NCI-H774 (cell line): ENCODE data around the gene LAMB3.

Experiments
- DNase-seq: peaks from one replicate; lab custom pipeline; 2025; lab: John Stamatoyannopoulos, UW

LAMB3 gene

DNA sequence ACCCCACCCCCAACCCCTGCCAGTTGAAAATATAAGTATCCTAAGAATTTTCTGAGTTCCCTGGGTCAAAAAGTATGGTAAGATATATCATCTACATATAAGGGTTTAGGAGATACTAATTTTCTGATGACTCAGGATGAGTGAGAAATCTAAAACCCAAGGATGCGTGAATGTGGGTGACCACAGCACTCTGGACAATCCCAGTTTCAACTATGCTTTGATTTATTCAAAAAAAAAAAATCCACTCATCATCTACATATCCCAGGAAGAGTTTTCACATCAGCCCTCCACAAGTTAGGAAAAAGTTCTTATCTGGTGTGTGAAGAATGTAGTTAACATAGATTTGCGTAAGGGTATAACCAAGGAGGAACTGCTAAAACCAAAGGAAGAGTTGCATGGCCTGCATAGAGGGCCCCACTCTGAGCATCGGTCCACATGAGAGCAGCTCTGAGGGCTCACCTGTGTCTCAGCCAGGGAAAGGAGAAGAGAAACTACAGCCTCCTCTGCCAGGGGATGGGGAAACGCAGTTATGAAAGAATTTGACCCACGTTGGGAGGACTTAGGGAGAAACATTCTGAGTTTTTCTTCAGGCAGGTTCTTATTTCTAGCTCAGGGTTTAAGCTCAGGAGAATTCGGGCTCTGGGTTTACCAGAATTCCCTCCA, 18.8 kb downstream of the LAMB3 start:
- DNase-seq: no peak

DNA sequence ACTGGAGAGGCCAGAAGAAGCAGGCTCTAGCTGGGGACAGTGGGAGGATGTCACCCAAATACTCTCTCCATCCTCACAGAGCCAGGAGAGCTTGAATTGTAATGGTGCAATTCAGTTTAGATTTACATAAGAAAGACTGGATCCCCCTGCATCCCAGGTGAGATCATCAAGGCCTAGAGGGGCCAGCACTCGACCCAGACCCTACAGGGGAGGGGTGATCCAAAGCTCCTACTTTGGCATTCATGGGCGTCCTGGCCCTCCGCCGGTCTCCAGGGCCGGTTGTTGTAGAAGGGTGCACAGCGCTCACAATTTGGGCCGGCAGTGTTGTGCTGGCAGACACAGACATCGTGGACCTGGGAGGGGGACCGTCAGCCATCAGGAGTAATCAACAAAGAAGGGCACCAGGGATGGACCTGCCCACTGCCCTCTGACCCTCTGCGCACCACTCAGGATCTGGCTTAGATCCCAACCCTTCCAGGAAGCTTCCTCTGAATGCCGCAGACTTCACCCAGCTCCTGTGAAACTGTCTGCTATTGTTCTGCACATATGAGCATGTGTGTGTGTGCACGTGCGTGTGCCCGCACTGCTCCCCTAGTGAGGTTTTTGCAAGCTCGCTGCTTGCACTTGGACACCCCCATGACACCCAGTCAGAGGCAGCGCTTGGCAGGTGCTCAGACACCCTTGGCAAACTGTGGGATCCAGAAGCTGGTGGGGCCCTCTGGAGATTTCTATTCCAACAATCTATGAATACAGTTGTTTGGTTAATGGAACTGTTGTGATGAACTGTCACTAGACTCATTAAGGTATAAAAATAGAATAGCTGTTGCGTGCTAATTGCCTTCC, 21.6 kb downstream of the LAMB3 start:
- DNase-seq: no peak

DNA sequence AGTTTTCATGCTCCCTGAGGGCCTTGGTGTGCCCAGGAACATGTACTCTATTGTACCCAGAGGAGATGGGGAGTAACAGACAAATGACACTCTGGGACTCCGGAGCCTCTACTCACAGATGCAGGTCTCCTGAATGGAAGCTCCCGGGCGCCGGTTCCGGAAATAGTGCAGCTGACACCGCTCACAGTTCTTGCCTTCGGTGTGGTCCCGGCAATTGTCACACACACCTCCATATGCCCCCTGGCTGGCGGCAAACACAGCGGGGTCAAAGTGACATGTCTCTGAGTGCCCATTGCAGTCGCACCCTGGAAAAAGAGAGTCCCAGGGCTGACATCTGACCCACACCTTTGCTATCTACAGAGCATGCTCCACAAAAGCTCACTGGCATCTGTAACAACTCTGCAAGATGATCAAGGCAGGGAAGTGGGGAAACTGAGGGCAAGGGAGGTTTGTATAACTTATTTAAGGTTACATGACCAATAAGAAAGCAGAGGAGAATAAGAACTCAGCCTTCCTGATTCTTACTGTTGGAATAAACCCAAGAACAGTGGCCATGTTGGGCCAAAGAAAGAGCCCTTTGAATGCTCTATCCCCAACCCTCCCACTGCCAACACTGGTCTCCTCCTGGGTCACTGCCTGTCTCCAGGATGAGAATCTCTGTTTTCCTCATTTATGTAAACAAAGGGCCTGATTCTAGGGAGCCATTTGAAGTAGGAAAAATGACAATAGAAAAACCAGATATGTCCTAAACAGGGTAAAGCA, 22.4 kb downstream of the LAMB3 start:
- no peak for DNase-seq

DNA sequence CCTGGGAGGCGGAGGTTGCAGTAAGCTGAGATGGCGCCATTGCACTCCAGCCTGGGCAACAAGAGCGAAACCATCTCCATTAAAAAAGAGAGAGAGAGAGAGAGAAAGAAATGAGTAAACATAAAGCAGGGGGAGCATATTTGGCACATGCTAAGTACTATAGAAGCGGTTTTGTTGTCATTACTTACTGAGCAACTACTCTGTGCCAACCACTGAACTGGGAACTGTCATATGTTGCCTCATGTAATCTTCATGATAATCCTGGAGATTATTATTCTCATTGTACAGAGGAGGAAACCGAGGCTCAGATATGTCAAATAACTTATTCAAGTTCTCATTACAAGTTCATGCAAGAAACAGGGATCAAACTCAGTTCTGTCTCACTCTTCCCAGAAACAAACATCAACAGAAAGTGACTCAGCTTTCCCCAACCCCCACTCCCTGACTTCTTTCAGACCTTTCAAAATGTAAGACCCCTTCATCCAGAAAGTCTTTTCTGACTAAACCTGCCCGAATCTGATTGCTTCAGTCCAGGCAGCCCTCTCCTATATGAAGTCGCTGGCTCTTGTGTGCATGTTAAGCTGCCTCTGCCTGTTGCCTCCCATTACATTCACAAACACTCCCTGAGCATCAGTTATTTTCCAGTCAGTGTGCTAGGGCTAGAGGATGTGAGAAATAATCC, 23.5 kb downstream of the LAMB3 start:
- no peak for DNase-seq

DNA sequence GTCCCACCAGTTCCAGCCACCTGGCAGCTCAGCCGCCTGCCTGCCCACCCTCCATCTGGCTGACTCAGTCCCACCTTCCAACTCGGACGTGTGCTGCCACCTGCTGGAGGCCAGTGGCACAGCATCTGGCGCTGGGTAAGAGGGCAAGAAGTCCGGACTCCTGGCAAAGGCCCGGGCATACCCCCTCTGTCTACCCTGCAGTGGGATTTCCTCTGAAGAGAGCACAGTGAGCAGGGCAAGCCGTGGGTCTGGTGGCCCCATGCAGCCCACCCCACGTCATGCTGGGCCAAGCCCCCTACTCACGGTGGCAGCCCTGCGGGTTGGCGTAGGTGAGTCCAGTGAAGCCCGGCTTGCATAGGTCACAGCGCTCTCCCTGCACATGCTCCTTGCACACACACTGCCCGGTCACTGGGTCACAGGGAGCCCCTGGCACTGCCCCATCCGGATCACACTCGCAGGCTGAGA, 24.5 kb downstream of the LAMB3 start:
- DNase-seq: peak; percentile 75

DNA sequence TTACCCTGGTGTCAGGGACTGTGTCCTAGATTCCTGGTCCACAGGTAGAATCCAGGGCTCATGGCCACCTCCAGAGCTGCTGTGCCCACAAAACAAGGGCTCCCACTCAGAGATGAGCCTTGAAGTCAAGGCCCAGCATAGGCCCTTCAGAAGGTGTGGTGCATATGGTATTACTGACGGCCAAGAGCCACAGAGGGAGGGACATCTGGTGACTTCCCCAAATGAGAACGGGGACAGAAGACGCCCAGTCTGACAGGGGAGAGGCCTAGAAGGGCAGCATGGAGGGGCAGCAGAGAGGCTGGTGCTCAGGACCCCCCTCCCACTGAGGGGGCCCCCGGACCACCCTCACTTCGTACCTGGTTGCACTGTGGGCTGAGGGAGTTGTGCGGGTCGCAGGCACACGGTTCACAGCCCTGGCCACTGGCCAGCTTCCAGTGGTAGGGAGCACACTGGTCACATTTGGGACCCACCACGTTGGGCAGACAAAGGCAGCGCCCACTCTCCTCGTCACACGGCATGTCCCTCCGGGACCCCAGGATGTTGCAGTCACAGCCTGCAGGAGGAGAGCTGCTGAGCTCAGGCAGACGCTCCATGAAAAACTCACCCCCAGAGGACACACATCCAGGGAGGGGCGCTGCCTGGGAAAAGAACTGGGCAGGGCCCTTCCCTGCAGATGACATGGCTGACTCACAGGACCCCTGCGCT, 25.0 kb downstream of the LAMB3 start:
- no peak for DNase-seq

DNA sequence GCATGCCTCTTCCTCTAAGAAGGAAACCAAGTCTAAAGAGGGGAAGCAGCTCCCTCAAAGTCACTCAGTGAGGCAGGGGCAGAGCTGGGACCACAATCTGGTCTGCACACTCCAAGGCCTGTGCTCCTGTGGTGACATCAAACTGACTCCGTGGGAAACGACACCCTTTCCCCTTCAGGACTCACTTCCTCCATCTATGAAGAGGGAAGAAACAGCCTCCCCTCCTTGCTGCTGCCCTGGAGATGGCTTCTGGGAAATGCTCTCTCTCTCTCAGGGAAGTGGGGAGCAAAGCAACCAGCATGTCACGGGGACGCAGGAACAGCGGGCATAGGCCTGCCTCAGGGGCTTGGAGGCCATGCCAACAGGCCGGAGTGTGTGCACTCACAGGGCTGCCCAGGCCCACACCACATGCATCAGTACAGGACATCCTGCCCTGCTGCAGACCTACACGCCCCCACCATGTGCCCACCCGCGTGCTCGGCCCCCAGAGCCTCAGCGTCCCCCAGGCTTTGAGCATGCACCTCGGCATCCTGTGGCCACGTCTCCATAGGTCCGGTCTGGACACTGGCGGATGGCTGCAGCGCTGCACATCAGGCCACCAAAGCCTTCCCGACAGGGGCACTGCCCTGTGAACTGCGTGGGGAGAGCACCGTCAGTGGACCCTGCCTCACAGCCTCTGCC, 25.7 kb downstream of the LAMB3 start:
- no peak for DNase-seq

DNA sequence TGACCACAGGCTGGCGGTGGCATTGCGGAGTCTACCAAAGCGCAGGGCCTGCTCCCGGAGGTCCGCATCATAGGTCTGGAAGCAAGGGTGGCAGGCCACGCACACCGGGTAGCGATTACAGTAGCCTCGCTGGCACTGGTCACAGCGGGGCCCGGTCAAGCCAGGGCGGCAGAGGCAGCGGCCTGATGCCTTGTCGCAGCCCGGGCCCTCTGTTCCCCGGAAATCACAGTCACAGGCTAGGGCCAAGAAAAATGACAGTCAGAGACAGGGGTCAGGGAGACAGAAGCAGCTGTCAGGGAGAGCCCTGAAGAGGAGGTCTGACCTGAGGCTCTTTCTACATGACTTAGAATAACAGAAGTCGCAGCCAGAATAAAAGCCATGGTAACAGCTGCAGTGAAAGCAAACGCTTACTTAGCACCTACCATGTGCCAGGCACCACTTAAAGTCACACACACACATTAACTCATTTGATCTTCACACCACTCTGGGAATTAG, 26.4 kb downstream of the LAMB3 start:
- DNase-seq: no peak

DNA sequence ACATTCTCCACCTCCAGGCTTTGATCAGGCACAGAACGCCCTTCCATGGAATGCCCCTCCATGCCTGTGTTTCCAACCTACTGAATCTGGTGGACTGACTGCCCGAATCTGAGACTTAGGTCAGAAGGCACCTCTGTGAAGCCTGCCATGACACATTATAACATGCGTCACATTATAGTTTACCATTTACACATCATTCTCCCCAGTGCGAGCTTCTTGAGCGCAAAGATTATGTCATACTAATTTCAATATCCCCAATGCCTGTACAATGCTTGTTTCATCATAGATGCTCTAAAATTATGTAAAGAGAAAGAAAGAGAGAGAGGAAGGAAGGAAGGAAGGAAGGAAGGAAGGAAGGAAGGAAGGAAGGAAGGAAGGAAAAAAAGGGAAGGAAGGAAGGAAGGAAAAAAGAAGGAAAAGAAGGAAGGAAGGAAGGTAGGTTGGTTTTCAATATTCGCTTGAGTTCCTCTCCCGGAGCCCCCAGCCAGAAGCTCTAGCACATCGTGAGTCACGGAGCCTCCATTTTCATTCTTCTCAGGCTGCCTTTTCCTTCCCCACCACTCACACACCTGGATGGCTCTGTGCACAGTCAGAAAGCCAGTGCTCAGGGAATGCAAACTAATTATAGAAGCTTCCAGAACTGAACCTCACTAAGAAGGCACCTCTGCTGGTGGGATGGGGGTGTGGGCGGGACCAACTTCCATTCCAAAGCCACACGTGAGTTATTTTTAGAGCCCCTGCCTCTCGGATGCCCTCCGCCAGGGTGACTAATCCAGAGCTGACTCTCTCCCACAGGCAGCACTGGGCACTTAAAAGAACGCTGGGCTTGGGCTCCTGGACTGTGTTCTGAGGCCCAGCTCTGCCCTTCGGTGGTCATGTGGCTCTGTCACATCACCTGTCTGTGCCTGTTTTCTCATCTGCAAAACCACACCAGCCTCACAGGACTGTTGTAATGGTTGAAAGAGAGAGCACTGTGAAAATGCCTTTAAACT, 27.4 kb downstream of the LAMB3 start:
- DNase-seq: no peak

DNA sequence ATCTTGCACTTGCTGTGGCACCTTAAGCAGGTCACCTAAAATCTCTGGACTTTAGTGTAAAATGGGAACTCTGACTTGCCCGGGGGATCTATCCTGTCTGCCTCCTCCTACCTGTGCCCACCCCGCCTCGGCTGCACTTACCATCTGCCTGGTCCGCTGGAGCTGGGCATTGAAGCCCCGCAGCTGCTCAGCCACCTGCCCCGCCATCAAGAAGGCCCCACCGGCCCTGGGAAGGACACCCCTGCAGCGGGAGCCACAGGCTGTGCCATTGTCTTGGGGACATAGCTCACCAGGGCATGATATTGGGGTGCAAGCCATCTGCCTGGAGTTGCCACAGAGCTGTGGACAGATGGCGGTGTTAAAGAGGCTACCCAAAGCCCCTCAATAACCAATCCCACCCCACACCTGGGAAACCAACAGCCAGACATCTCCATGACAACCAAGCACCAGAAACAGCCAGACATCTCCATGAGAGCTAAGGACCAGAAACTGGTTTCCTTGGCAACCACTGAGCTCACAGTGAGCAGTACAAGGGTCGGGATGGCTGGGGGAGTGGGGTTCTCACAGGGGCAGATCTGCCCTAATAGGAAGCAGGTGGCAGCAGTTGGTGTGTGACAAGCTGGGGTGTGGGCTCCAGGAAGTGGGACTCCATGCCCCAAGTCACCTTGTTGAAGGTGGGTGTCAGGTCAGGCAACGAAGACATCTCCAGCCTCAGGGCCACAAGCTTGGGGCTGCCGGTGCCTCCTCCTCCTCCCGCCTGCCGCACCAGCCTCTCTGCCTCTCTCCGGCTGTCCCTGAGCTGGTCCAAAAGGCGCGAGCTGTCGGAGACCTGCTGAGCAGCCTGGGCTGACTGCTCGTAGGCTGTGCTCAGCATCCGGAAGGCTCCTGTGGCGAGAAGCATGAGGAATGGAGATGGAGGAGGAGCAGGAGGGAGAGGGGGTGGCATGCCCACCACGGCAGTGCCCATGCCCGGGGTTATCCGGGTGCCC, 29.1 kb downstream of the LAMB3 start:
- no peak for DNase-seq

DNA sequence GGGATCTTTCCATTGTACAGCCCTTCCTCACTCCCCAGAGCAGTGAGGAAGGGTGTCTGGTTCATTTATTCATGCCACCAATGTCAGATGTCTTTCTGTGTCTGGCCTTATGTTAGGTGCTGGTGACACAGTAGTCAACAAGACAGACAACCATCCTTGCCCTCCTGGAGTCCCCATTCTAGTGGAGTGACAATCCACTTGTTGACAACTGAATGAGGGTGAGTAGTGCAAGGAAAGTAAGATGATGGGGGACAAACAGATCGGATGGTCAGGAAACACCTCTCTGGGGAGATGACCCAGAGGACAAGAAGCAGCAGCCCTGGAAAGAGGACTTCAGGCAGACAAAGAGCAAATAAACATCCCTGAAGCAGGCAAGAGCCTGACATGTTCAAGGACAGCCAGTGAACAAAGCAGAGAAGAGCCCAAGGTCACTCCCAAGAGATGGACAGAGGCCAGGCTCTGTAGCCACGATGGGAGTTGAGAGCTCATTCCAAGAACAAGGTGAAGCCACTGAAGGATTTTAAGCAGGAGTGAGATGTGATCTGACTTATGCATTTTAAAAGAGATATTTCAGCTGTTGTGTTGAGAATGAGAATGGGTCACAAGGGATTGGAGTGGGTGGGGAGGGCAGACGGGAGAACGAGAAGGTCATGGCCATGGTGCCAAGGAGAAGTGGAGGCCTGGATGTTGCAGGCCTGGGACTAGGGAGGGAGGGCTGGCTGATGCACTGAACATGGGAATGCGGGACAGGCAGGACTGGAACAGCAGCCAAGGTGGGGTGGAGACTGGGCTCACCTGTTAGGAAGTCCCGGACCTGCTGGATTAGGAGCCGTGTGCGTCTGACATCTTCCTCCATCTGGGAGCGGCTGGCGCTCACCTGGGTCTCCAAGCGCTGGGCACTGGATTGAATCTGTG, 30.2 kb downstream of the LAMB3 start:
- no peak for DNase-seq

DNA sequence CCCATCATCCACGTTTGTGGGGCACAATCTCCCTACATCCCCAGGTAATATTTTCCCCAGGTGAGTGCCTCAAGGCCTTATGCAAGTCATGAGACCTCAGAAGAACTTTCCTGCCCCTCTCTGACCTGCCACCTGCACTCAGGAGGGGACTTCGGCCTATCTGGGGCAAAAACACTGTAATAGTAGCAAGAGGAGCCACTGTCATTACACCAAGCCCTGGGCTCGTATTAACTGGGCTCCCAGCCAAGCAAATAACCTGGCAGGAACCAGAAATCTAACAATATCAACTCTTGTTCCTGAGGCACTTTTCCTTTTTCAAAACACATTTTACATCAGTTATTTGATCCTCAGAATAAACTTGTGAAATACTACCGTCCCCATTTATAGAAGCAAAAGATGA, 30.9 kb downstream of the LAMB3 start:
- DNase-seq: no peak

DNA sequence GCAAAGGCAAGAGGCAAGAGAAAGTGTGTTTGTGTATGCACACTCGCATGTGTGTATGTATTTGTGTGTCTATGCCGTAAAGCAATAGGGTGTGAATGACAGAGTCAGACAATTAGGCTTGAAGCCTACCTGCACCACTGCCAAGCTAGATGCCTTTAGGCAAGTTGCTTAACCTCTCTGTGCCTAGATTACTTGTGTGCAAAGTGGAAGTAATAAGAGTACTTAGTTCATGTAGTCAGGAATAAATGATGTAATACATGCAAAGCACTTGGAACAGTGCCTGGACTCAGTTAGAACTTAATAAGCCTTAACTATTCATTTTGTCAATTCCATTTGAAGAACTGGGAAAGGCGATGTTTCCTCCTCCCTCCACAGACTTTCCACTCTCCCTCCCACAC, 31.7 kb downstream of the LAMB3 start:
- no peak for DNase-seq

DNA sequence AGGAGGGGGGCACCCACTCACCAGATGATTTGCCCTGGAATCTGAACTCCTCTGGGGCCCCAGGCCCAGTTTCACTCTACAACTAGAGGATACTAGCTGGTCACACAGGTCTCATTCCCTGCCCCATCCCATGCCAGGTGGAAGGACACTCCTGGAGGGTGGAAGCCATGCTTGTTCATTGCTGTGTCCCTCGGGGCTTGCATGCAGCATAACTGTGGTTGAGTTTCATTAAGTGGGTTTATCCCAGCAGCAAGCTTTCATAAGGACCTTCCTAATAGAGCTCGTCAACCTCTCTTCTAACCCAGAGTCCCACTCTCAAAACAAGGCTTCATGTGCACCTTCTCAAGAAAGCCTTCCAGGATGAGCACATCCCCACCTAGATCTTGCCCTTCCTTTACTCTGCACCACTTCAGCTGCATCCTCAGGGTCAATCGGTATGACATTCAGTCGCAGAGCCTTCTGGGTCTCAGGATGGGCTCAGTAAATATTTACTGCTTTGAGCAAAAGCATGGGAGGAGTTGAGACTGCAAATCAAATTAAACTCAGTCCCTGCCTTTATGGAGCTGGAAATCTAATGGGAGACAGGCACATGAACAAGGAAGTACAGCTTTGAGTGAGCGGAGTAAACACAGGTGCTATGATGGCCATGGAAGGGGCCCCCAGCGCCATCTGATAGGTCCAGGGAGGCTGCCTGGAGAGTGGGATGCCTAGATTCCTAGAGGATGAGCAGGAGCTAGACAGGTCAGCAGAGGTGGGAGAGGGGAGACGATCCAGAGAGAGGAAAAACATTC, 32.3 kb downstream of the LAMB3 start:
- no peak for DNase-seq

DNA sequence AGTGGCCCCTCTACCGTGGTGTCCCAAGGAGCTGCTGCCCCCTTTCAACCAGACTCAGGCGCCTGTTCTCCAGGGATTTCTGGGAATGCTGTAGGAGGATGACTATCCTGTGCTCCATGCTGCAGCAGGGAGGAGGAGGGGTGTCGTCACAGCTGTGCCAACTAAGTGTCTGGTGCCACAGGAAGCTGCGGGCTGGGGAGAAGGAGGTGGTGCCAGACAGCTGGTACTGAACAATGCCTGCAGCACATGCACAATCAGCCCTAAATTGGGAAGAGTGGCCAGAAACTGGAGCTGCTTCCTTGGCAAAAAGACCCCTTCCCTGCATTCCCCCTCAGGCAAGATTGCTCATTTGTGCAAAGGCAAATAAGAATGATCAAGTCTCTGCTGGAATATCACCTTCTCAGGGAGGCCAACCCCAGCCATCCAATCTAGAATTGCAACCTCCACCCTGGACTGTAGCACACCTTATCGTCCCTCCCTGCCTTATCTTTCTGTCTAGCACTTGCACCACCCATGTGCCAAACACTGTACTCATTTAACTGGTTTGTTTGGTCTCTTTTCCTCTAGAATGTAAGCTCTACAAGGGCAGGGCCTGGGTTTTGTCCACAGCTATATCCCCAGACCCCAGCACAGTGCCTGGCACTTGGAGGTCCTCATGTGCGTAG, 33.3 kb downstream of the LAMB3 start:
- DNase-seq: no peak

DNA sequence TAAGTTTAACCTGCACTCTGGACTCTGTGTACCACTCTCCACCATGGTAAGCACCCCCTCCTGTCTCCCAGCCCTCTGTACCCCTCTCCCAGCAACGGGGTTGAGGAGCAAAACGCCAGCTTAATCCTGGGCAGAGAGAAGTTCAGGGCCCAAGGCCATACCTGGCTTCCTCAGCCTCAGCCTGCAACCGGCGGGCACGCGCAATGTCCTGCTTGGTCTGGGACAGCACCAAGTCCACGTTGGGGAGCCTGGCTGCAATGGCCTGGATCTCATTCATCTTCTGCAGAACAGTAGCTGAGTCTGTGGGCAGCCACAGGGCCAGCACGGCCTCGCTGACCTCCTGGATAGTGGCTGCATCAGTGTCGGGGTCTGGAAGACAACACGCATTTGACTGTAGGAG, 33.9 kb downstream of the LAMB3 start:
- no peak for DNase-seq
